K562 (cell line): ENCODE measurements around the gene JPT2. TPM values are rescaled to one million over a fixed set of nuclear protein-coding genes. Genes with fewer than 3 reads are reported as not detected.

ENCODE experiments used
- BRD4 ChIP-seq: fragments of 200-600 bp; sonication (generic); IDR thresholded peaks from 2 replicates; pipeline ENCODE4 v1.6.1; 2017; ENCODE audit warnings: inconsistent platforms
- CREB3L1 ChIP-seq: fragments of 450-650 bp; IDR thresholded peaks from 2 replicates; pipeline ENCODE4 v1.6.1; 2014; ENCODE audit warnings: low read depth, mild to moderate bottlenecking, moderate library complexity, borderline replicate concordance
- CREBBP ChIP-seq: IDR thresholded peaks from one replicate; pipeline ENCODE4 v1.6.1; 2012; ENCODE audit warnings: low read depth, mild to moderate bottlenecking, control low read depth, inconsistent platforms, low read length
- E2F4 ChIP-seq: sonication (generic); formaldehyde crosslinking; IDR thresholded peaks from 2 replicates; pipeline ENCODE4 v1.8.0; 2022; ENCODE audit warnings: mild to moderate bottlenecking, low read depth, missing genetic modification reagents
- EP400 ChIP-seq: fragments of 450-650 bp; IDR thresholded peaks from 2 replicates; pipeline ENCODE4 v1.6.1; 2017; ENCODE audit warnings: antibody characterized with exemption, mild to moderate bottlenecking, moderate library complexity
- FOXK1 ChIP-seq: sonication (generic); formaldehyde crosslinking; IDR thresholded peaks from 2 replicates; pipeline ENCODE4 v1.8.0; 2022; ENCODE audit warnings: missing genetic modification reagents, mild to moderate bottlenecking, borderline replicate concordance
- GTF2A2 ChIP-seq: IDR thresholded peaks from 2 replicates; pipeline ENCODE4 v1.6.1; 2016; ENCODE audit warnings: mild to moderate bottlenecking, missing genetic modification characterization, missing compliant biosample characterization
- IRF9 ChIP-seq: fragments of 450-650 bp; IDR thresholded peaks from 2 replicates; pipeline ENCODE4 v1.6.1; 2016; ENCODE audit warnings: missing biosample characterization, missing genetic modification characterization
- JUN ChIP-seq, 2 experiments: sonication (generic) in 1 of 2; formaldehyde crosslinking in 1 of 2; IDR thresholded peaks; 2 replicates each; pipeline versions ENCODE4 v1.6.1 to v1.8.0; 2012 to 2022; ENCODE audit warnings: borderline replicate concordance in 2 of 2, mild to moderate bottlenecking in 2 of 2, improper control_type of control experiment in 1 of 2, low read depth in 1 of 2, low read length in 1 of 2, missing genetic modification reagents in 1 of 2
- MECOM ChIP-seq: fragments of 250-450 bp; sonication (Bioruptor Pico); IDR thresholded peaks from 2 replicates; pipeline ENCODE4 v1.8.0; 2022; ENCODE audit warnings: inconsistent platforms
- POLR2AphosphoS5 ChIP-seq: IDR thresholded peaks from 2 replicates; pipeline ENCODE4 v1.6.1; 2011; ENCODE audit warnings: mild to moderate bottlenecking, low read depth, low read length, moderate library complexity; ENCODE audit not compliant: control insufficient read depth, insufficient read depth
- PRPF4 ChIP-seq: fragments of 200-400 bp; formaldehyde crosslinking; IDR thresholded peaks from one replicate; pipeline ENCODE4 v1.6.1; 2017; ENCODE audit warnings: low read length, low read depth, mild to moderate bottlenecking; ENCODE audit not compliant: insufficient read depth, poor library complexity, severe bottlenecking
- RBM15 ChIP-seq: fragments of 200-400 bp; formaldehyde crosslinking; IDR thresholded peaks from 2 replicates; pipeline ENCODE4 v1.6.1; 2018; ENCODE audit warnings: mild to moderate bottlenecking, low read length, moderate library complexity; ENCODE audit not compliant: insufficient read depth
- RBM25 ChIP-seq: fragments of 200-400 bp; formaldehyde crosslinking; IDR thresholded peaks from 2 replicates; pipeline ENCODE4 v1.6.1; 2018; ENCODE audit warnings: low read length, low read depth, moderate library complexity; ENCODE audit not compliant: severe bottlenecking
- SAP30 ChIP-seq: fragments of 200-600 bp; sonication (generic); IDR thresholded peaks from 2 replicates; pipeline ENCODE4 v1.6.1; 2012; ENCODE audit warnings: borderline replicate concordance, low read depth, mild to moderate bottlenecking, moderate library complexity, low read length, control low read depth, inconsistent platforms; ENCODE audit not compliant: insufficient read depth, poor library complexity, severe bottlenecking
- TEAD4 ChIP-seq, 2 experiments: sonication (generic) in 1 of 2; formaldehyde crosslinking in 1 of 2; IDR thresholded peaks; 2 replicates each; pipeline versions ENCODE4 v1.6.1 to v1.8.0; 2012 to 2022; ENCODE audit warnings: borderline replicate concordance in 1 of 2, inconsistent platforms in 1 of 2, low read length in 1 of 2, mild to moderate bottlenecking in 1 of 2, missing genetic modification reagents in 1 of 2
- ZC3H11A ChIP-seq: IDR thresholded peaks from 2 replicates; pipeline ENCODE4 v1.6.1; 2012; ENCODE audit warnings: low read depth, low read length, improper control_type of control experiment
- ZNF143 ChIP-seq: sonication (generic); formaldehyde crosslinking; IDR thresholded peaks from 2 replicates; pipeline ENCODE4 v1.9.0; 2022; ENCODE audit warnings: mild to moderate bottlenecking, missing genetic modification reagents
- ZNF165 ChIP-seq: fragments of 250-450 bp; sonication (Bioruptor Pico); IDR thresholded peaks from 2 replicates; pipeline ENCODE4 v1.4.0; 2020; ENCODE audit warnings: borderline replicate concordance
- ZNF239 ChIP-seq: fragments of 250-450 bp; sonication (Bioruptor Pico); IDR thresholded peaks from 2 replicates; pipeline ENCODE4 v1.4.0; 2020; ENCODE audit warnings: mild to moderate bottlenecking
- ZNF766 ChIP-seq: fragments of 200-800 bp; sonication (Bioruptor generic); conservative IDR thresholded peaks from 2 replicates; pipeline ENCODE4 v1.6.1; 2016; ENCODE audit warnings: missing genetic modification characterization, missing compliant biosample characterization
- ZNF778 ChIP-seq: fragments of 450-650 bp; formaldehyde crosslinking; IDR thresholded peaks from 2 replicates; pipeline ENCODE4 v1.4.0; 2020; ENCODE audit warnings: mild to moderate bottlenecking, moderate library complexity
- ZNF830 ChIP-seq: fragments of 250-450 bp; sonication (Bioruptor Pico); IDR thresholded peaks from 2 replicates; pipeline ENCODE4 v1.5.0; 2021; ENCODE audit warnings: mild to moderate bottlenecking
- ZZZ3 ChIP-seq: fragments of 450-650 bp; IDR thresholded peaks from 2 replicates; pipeline ENCODE4 v1.6.1; 2016; ENCODE audit warnings: antibody characterized with exemption, mild to moderate bottlenecking, moderate library complexity
- polyA plus RNA-seq, 8 experiments: library from polyadenylated mRNA; depleted of rRNA in 4 of 8; stranded (reverse) in 5 of 8; unstranded in 3 of 8; fragments of >200 nt; fragmentation: Nextera tagmentation in 2 of 8; fragmentation: Illumina TruSeq in 1 of 8; extraction: Ambion mirVana in 2 of 8; extraction: Trizol in 1 of 8; gene quantifications; 2 replicates each; pipeline versions ENCODE4 v1.2.1 to v1.2.3, GENCODE V29; 2011 to 2014; ENCODE audit warnings: inconsistent platforms in 1 of 8, missing spikeins in 1 of 8
- total RNA-seq, 7 experiments: library from RNA; depleted of rRNA in 6 of 7; stranded (reverse); fragments of >200 nt in 6 of 7; fragmentation: Illumina TruSeq in 2 of 7; extraction: Trizol in 2 of 7; gene quantifications; 2 replicates each; pipeline versions ENCODE4 v1.2.1 to v1.2.3, GENCODE V29; 2011 to 2021; ENCODE audit warnings: low replicate concordance in 1 of 7

The JPT2 gene
- total and polyA plus RNA-seq, 9 of the 15 experiments (the other 6 are each of a cell fraction or from before 2014, with no cell fraction given), result 25.5 to 133 (median 106) TPM

- TF ChIP-seq ZNF778 (CRISPR knock-in tag) (no peak), PRPF4 (no peak), ZNF830 (CRISPR knock-in tag) (peak; percentile 83; the same call in 1 of the 2 replicates), POLR2AphosphoS5 (peak; percentile 83), ZNF143 (CRISPR knock-in tag) (no peak), TEAD4 (IDR thresholded peaks at IDR 0.05; ENCODE audit: low read length) (no peak), TEAD4 (CRISPR knock-in tag; IDR thresholded peaks at IDR 0.05; ENCODE audit: borderline replicate concordance) (no peak), RBM25 (peak; percentile 93), ZNF165 (CRISPR knock-in tag) (no peak), IRF9 (tag) (no peak), MECOM (CRISPR knock-in tag) (no peak), JUN (IDR thresholded peaks at IDR 0.05; ENCODE audit: borderline replicate concordance, low read depth, low read length) (peak; percentile 70), JUN (CRISPR knock-in tag; IDR thresholded peaks at IDR 0.05; ENCODE audit: borderline replicate concordance) (no peak), ZZZ3 (no peak), SAP30 (peak; percentile 38), ZNF239 (CRISPR knock-in tag) (no peak), GTF2A2 (tag) (no peak; the same call in 1 of the 2 replicates), ZC3H11A (peak; percentile 43; the same call in 1 of the 2 replicates), E2F4 (CRISPR knock-in tag) (no peak), FOXK1 (CRISPR knock-in tag) (no peak), BRD4 (no peak), EP400 (peak; percentile 75; the same call in 1 of the 2 replicates), ZNF766 (CRISPR knock-in tag) (no peak; the same call in 1 of the 2 replicates), CREB3L1 (peak; percentile 74), RBM15 (no peak), CREBBP (no peak)
Measured at GRCh38 chr16:1705688-1706385, 27.8 kb downstream of the JPT2 start, which contains the start of gene MAPK8IP3 (continued).
